HAP-1 (cell line): ENCODE results near the gene ATP10A.

Experiments used
- DNase-seq, 2 experiments: peaks; one replicate each; pipeline ENCODE4 v3.0.0-alpha.2; 2016 to 2020; ENCODE audit warnings: low spot score in 2 of 2
- H3K27me3 ChIP-seq: fragments of 250-450 bp; sonication (Bioruptor Pico); 2 replicates; pipeline ENCODE4 v1.5.1; 2020; ENCODE audit warnings: low read depth, mild to moderate bottlenecking, moderate library complexity
- H3K36me3 ChIP-seq: fragments of 250-450 bp; sonication (Bioruptor Pico); replicated peaks from 2 replicates; pipeline ENCODE4 v1.5.1; 2020; ENCODE audit warnings: mild to moderate bottlenecking
- H3K4me1 ChIP-seq: fragments of 250-450 bp; sonication (Bioruptor Pico); 2 replicates; pipeline ENCODE4 v1.5.1; 2020; ENCODE audit warnings: mild to moderate bottlenecking
- H3K4me3 ChIP-seq: fragments of 250-450 bp; sonication (Bioruptor Pico); 2 replicates; pipeline ENCODE4 v1.5.1; 2020; ENCODE audit warnings: mild to moderate bottlenecking, moderate library complexity
- H3K9me3 ChIP-seq: fragments of 250-450 bp; sonication (Bioruptor Pico); 2 replicates; pipeline ENCODE4 v1.5.1; 2020; ENCODE audit warnings: mild to moderate bottlenecking, moderate library complexity
- in situ Hi-C: fragments of 300-500 bp; cut with MboI; formaldehyde crosslinking; loops from 3 replicates; pipeline ENCODE4 v1.14.3; 2020; ENCODE audit warnings: low sequenced_read_pairs, inconsistent platforms, mixed read lengths

The ATP10A gene

GRCh38 chr15:25715536-25716413 is 147.4 kb downstream of the ATP10A start:
- H3K9me3 ChIP-seq = no peaks in the 10 kb centered on the region
- H3K4me1 ChIP-seq = no peaks in the 10 kb centered on the region
- in situ Hi-C loops = loop anchor here (25.0 kb wide), 1 partner anchor 1147 kb away; the partner anchor contains the start of gene GABRA5

GRCh38 chr15:25714538-25714840 is 148.6 kb downstream of the ATP10A start:
- Histone ChIP-seq H3K4me1 (no peaks in the 10 kb centered on the region), H3K9me3 (no peaks in the 10 kb centered on the region), H3K27me3 (no peaks in the 10 kb centered on the region), H3K36me3 (no peaks in the 10 kb centered on the region), H3K4me3 (no peak overlapping the region)
- in situ Hi-C loops = loop anchor here (25.0 kb wide), 1 partner anchor 1148 kb away; the partner anchor contains the start of gene GABRA5
- DNase-seq = no peak

More at GRCh38 chr15:25715536-25716413, 147.4 kb downstream of the ATP10A start:
- Histone ChIP-seq H3K27me3 (no peaks in the 10 kb centered on the region), H3K4me3 (no peak overlapping the region), H3K36me3 (peaks cover 9% of the 10 kb centered on the region)
- DNase-seq = no peak

GRCh38 chr15:25713736-25714537 is 149.2 kb downstream of the ATP10A start:
- Histone ChIP-seq H3K36me3 (no peaks in the 10 kb centered on the region), H3K4me1 (no peaks in the 10 kb centered on the region), H3K4me3 (no peak overlapping the region), H3K9me3 (no peaks in the 10 kb centered on the region), H3K27me3 (no peaks in the 10 kb centered on the region)
- no peak for DNase-seq
- in situ Hi-C loops = loop anchor here (25.0 kb wide), 1 partner anchor 1148 kb away; the partner anchor contains the start of gene GABRA5

GRCh38 chr15:25712961-25713355 is 150.2 kb downstream of the ATP10A start:
- no peaks in the 10 kb centered on the region for H3K27me3 ChIP-seq
- DNase-seq = no peak
- H3K4me1 ChIP-seq = no peaks in the 10 kb centered on the region
- H3K4me3 ChIP-seq = no peak overlapping the region
- no peaks in the 10 kb centered on the region for H3K36me3 ChIP-seq
- in situ Hi-C loops = loop anchor here (25.0 kb wide), 1 partner anchor 1149 kb away; the partner anchor contains the start of gene GABRA5
- no peaks in the 10 kb centered on the region for H3K9me3 ChIP-seq

- no peaks in the 10 kb centered on the region for H3K36me3 ChIP-seq
- no peak overlapping the region for H3K4me3 ChIP-seq
- no peaks in the 10 kb centered on the region for H3K4me1 ChIP-seq
- DNase-seq = no peak
- no peaks in the 10 kb centered on the region for H3K9me3 ChIP-seq
- no peaks in the 10 kb centered on the region for H3K27me3 ChIP-seq
- in situ Hi-C loops = loop anchor here (25.0 kb wide), 1 partner anchor 1150 kb away; the partner anchor contains the start of gene GABRA5
Measured at GRCh38 chr15:25712192-25712960, 150.8 kb downstream of the ATP10A start.

- Histone ChIP-seq H3K27me3 (no peaks in the 10 kb centered on the region), H3K4me1 (no peaks in the 10 kb centered on the region), H3K9me3 (no peaks in the 10 kb centered on the region), H3K4me3 (no peak overlapping the region), H3K36me3 (no peaks in the 10 kb centered on the region)
- no peak for DNase-seq
- in situ Hi-C loops = loop anchor here (25.0 kb wide), 1 partner anchor 1151 kb away; the partner anchor contains the start of gene GABRA5
Measured at GRCh38 chr15:25711691-25712090, 151.4 kb downstream of the ATP10A start.

- in situ Hi-C loops = loop anchor here (25.0 kb wide), 1 partner anchor 1151 kb away; the partner anchor contains the start of gene GABRA5
- no peak overlapping the region for H3K4me3 ChIP-seq
- H3K9me3 ChIP-seq = no peaks in the 10 kb centered on the region
- no peak for DNase-seq
- no peaks in the 10 kb centered on the region for H3K36me3 ChIP-seq
- H3K27me3 ChIP-seq = no peaks in the 10 kb centered on the region
- H3K4me1 ChIP-seq = no peaks in the 10 kb centered on the region
Measured at GRCh38 chr15:25711164-25711563, 152.0 kb downstream of the ATP10A start.

- H3K27me3 ChIP-seq = no peaks in the 10 kb centered on the region
- no peak overlapping the region for H3K4me3 ChIP-seq
- peak; percentile 51 to 86 for DNase-seq
- no peaks in the 10 kb centered on the region for H3K9me3 ChIP-seq
- no peaks in the 10 kb centered on the region for H3K4me1 ChIP-seq
- in situ Hi-C loops = loop anchor here (25.0 kb wide), 1 partner anchor 1152 kb away; the partner anchor contains the start of gene GABRA5
- no peaks in the 10 kb centered on the region for H3K36me3 ChIP-seq
Measured at GRCh38 chr15:25710184-25710583, 152.9 kb downstream of the ATP10A start.

- Histone ChIP-seq H3K27me3 (no peaks in the 10 kb centered on the region), H3K4me3 (no peak overlapping the region), H3K36me3 (no peaks in the 10 kb centered on the region), H3K4me1 (no peaks in the 10 kb centered on the region), H3K9me3 (no peaks in the 10 kb centered on the region)
- DNase-seq = no peak
- in situ Hi-C loops = loop anchor here (25.0 kb wide), 1 partner anchor 1153 kb away; the partner anchor contains the start of gene GABRA5
Measured at GRCh38 chr15:25709437-25710159, 153.5 kb downstream of the ATP10A start.

GRCh38 chr15:25708391-25708790 is 154.7 kb downstream of the ATP10A start:
- Histone ChIP-seq H3K4me1 (no peaks in the 10 kb centered on the region), H3K4me3 (no peak overlapping the region), H3K27me3 (no peaks in the 10 kb centered on the region), H3K9me3 (no peaks in the 10 kb centered on the region), H3K36me3 (no peaks in the 10 kb centered on the region)
- in situ Hi-C loops = loop anchor here (25.0 kb wide), 1 partner anchor 1154 kb away; the partner anchor contains the start of gene GABRA5
- no peak for DNase-seq

GRCh38 chr15:25707656-25708365 is 155.3 kb downstream of the ATP10A start:
- no peak for DNase-seq
- Histone ChIP-seq H3K4me1 (no peaks in the 10 kb centered on the region), H3K27me3 (no peaks in the 10 kb centered on the region), H3K36me3 (no peaks in the 10 kb centered on the region), H3K4me3 (no peak overlapping the region), H3K9me3 (no peaks in the 10 kb centered on the region)
- in situ Hi-C loops = loop anchor here (25.0 kb wide), 1 partner anchor 1154 kb away; the partner anchor contains the start of gene GABRA5
